DND-41 (cell line): ENCODE measurements around the gene B3GNT7.

Source experiments
- ATAC-seq: fragments of 200-7000 bp; cut with Tn5 transposase; 3 replicates; pipeline ENCODE4 v1.9.1; 2021; ENCODE audit warnings: low read depth; ENCODE audit not compliant: insufficient read depth
- DNase-seq: peaks from one replicate; pipeline ENCODE4 v3.0.0-alpha.2; 2020
- H2AFZ ChIP-seq: 2 replicates; pipeline ENCODE4 v1.6.0; 2012; ENCODE audit warnings: low read depth, low read length
- H3K27ac ChIP-seq: 2 replicates; pipeline ENCODE4 v1.5.1; 2012; ENCODE audit warnings: low read length, inconsistent platforms
- H3K27me3 ChIP-seq: fragments of 200-600 bp; sonication (generic); 2 replicates; pipeline ENCODE4 v1.6.0; 2012; ENCODE audit warnings: low read length, mild to moderate bottlenecking, inconsistent platforms; ENCODE audit not compliant: insufficient read depth, poor library complexity
- H3K36me3 ChIP-seq: 2 replicates; pipeline ENCODE4 v1.5.1; 2012; ENCODE audit warnings: low read length, inconsistent platforms; ENCODE audit not compliant: insufficient read depth
- H3K4me1 ChIP-seq: 2 replicates; pipeline ENCODE4 v1.5.1; 2012; ENCODE audit warnings: mild to moderate bottlenecking, low read length; ENCODE audit not compliant: insufficient read depth
- H3K4me2 ChIP-seq: 2 replicates; pipeline ENCODE4 v1.6.0; 2012; ENCODE audit warnings: mild to moderate bottlenecking, moderate library complexity, low read length, inconsistent platforms; ENCODE audit not compliant: insufficient read depth
- H3K4me3 ChIP-seq, 2 experiments: fragments of 200-600 bp in 1 of 2; shearing (Covaris generic) in 1 of 2; 2 replicates each; pipeline ENCODE4 v1.5.1; 2012 to 2016; ENCODE audit warnings: inconsistent platforms in 2 of 2, low read length in 2 of 2, mild to moderate bottlenecking in 2 of 2, low read depth in 1 of 2, moderate library complexity in 1 of 2
- H3K79me2 ChIP-seq: 2 replicates; pipeline ENCODE4 v1.6.0; 2012; ENCODE audit warnings: low read length, inconsistent platforms; ENCODE audit not compliant: insufficient read depth
- H3K9ac ChIP-seq: 2 replicates; pipeline ENCODE4 v1.6.0; 2012; ENCODE audit warnings: low read depth, mild to moderate bottlenecking, inconsistent platforms, low read length, moderate library complexity
- H3K9me3 ChIP-seq: 2 replicates; pipeline ENCODE4 v1.5.1; 2012; ENCODE audit warnings: low read length, moderate library complexity, mild to moderate bottlenecking, inconsistent platforms; ENCODE audit not compliant: insufficient read depth, severe bottlenecking
- H4K20me1 ChIP-seq: 2 replicates; pipeline ENCODE4 v1.6.0; 2012; ENCODE audit warnings: low read length; ENCODE audit not compliant: insufficient read depth
- CTCF ChIP-seq: IDR thresholded peaks from 2 replicates; pipeline ENCODE4 v1.5.1; 2012; ENCODE audit warnings: borderline replicate concordance, low read length, moderate library complexity, mild to moderate bottlenecking; ENCODE audit not compliant: poor library complexity, severe bottlenecking; ENCODE audit errors: extremely low read depth
- EZH2 ChIP-seq: IDR thresholded peaks from 3 replicates; pipeline ENCODE4 v1.6.1; 2012; ENCODE audit warnings: borderline replicate concordance, low read depth, mild to moderate bottlenecking, moderate library complexity, low read length, inconsistent platforms; ENCODE audit not compliant: severe bottlenecking

B3GNT7 gene

GRCh38 chr2:231433990-231434389 is 38.5 kb downstream of the B3GNT7 start:
- DNase-seq (no peak), ATAC-seq (no peak)
- Histone ChIP-seq H3K4me3 (no peak overlapping the region), H2AFZ (no peak overlapping the region), H3K9ac (no peak overlapping the region), H3K9me3 (peaks cover 8% of the 10 kb centered on the region), H3K36me3 (no peaks in the 10 kb centered on the region), H3K4me2 (no peak overlapping the region), H3K79me2 (no peaks in the 10 kb centered on the region), H4K20me1 (no peaks in the 10 kb centered on the region), H3K27ac (no peak overlapping the region), H3K4me1 (no peaks in the 10 kb centered on the region), H3K27me3 (no peaks in the 10 kb centered on the region)
- TF ChIP-seq CTCF, result no peak
- no peak for TF ChIP-seq EZH2

- no peak overlapping the region for H2AFZ ChIP-seq
- H3K4me3 ChIP-seq, result no peak overlapping the region
- no peak for ATAC-seq
Observed at GRCh38 chr2:231436957-231437356, 41.4 kb downstream of the B3GNT7 start.

GRCh38 chr2:231449503-231450054 is 54.1 kb downstream of the B3GNT7 start:
- H3K9me3 ChIP-seq, result no peaks in the 10 kb centered on the region
- no peaks in the 10 kb centered on the region for H3K27me3 ChIP-seq
- H2AFZ ChIP-seq, result no peak overlapping the region
- ATAC-seq, result no peak
- peaks cover 22% of the 10 kb centered on the region for H3K36me3 ChIP-seq
- no peak for TF ChIP-seq EZH2
- no peak for TF ChIP-seq CTCF
- no peak overlapping the region for H3K4me3 ChIP-seq
- no peak overlapping the region for H3K9ac ChIP-seq
- H4K20me1 ChIP-seq, result peaks cover 6% of the 10 kb centered on the region
- no peaks in the 10 kb centered on the region for H3K79me2 ChIP-seq
- H3K4me1 ChIP-seq, result no peaks in the 10 kb centered on the region
- H3K4me2 ChIP-seq, result no peak overlapping the region
- DNase-seq, result no peak
- H3K27ac ChIP-seq, result no peak overlapping the region

More at GRCh38 chr2:231436957-231437356, 41.4 kb downstream of the B3GNT7 start:
- Histone ChIP-seq H3K27me3 (no peaks in the 10 kb centered on the region), H4K20me1 (no peaks in the 10 kb centered on the region), H3K79me2 (no peaks in the 10 kb centered on the region), H3K4me1 (no peaks in the 10 kb centered on the region), H3K36me3 (no peaks in the 10 kb centered on the region), H3K27ac (no peak overlapping the region), H3K9ac (no peak overlapping the region), H3K4me2 (no peak overlapping the region), H3K9me3 (no peaks in the 10 kb centered on the region)
- no peak for TF ChIP-seq CTCF
- TF ChIP-seq EZH2, result no peak
- DNase-seq, result no peak
